Activated CD8-positive, alpha-beta memory T cell treated with anti-CD3 and anti-CD28 coated beads, Interleukin-2, amount 50 U/mL, for 48 hours (primary cell): ENCODE measurements around the gene GRAMD4.
"Not testable (repeated sequence)": the region's sequence is repeated elsewhere in the genome, so short reads cannot be mapped to it uniquely, and the experiment has no call there.

Experiments
- DNase-seq: peaks from one replicate; pipeline ENCODE4 v3.0.0-alpha.2; 2020

GRAMD4 gene

DNA sequence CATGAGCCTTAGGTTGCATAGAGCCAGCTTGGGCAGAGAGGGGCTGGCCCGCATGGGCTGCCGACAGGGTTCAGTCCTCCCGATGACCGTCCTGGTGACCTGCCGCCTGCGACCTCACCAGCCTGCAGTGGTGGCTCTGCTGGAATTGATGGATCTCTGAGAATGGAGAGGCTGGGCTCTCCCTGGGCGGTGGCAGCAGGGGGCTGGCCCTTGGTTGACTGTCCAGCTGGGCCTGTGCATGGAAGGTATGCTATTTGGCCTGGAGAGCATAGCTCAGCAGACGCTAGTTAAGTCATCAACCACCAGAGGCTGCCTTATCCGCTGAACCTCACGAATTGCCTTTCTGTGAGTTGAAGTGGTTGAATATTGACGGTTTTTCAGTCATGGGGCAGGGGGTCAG, 19.7 kb downstream of the GRAMD4 start:
- no peak for DNase-seq

DNA sequence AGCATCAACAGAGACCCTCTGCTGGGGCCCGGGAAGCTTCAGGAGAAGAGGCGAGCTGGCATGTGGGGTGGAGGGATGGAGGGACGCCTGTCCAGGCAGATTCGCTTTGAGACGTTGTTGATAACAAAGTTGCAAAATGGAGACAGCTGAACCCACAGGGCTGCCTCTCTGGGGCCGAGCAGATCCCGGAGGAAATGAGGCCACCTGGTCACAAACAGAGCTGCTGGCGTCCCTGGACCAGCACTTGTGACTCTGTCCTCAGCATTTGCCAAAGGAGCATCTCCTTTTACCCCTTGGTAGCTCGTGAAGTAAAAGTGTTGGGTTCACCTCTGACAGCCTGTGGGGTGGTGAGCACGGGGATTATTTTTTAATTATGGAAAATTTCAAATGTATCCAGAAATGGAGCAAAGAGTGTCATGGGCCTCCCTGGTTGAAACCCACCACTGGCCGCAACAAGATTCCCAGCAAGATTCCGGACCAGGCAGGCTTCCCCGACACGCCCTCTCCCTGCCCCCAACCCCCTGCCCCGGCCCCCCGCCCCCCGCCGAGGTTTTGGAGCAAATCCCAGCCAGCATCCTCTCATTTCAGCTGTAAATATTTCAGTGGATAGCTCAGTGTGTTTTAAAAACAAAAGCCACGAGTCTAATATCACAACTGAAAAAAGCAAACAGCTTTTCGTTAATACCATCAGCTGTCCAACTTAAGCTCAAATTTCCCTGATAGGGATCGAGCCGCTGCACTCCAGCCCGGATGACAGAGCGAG, 20.3 kb downstream of the GRAMD4 start:
- no peak for DNase-seq

- no peak for DNase-seq
Observed at GRCh38 chr22:46641811-46642266, 21.7 kb downstream of the GRAMD4 start.

DNA sequence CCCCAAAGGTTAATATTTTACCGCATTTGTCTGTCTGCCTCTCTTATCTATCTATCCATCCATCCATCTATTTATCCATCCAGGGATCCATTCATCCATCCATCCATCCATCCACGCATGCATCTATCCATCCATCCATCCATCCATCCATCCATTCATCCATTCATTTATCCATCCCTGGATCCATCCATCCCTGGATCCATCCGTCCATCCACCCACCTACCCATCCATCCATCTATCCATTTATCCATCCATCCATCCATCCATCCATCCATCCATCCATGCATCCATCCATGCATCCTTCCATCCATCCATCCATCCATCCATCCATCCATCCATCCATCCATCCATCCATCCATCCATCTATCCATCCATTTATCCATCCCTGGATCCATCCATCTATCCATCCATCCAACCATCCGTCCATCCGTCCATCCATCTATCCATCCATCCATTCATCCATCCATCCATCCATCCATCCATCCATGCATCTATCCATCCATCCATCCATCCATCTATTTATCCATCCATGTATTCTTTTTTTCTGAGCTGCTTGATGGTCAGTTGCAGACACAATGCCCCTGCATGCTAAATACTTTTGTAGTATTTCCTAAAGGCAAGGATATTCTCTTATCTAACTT, 22.8 kb downstream of the GRAMD4 start:
- not testable (repeated sequence) for DNase-seq

DNA sequence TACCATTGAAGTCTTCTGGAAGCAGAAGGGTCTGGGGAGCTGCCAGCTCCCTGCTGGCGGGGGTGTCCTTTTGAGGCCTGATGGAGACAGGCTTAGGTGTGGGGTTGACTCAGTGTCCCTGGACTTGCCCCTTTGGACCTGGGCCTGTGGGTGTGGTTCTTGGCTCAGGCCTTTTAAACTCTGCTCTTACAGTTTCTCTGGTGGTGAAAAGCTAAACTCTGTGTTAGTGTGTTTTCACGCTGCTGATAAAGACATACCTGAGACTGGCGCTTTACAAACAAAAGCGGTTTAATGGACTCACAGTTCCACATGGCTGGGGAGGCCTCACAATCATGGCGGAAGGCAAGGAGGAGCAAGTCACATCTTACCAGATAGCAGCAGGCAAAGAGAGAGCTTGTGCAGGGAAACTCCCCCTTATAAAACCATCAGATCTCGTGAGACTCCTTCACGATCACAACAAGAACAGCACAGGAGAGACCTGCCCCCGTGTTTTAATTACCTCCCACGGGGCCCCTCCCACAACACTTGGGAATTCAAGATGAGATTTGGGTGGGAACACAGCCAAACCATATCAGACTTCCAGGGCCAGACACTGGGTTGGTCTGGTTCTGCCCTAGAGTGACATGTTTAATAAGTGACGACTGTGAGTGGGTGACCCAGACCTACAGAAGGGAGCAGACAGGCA, 26.5 kb downstream of the GRAMD4 start:
- DNase-seq, result no peak

DNA sequence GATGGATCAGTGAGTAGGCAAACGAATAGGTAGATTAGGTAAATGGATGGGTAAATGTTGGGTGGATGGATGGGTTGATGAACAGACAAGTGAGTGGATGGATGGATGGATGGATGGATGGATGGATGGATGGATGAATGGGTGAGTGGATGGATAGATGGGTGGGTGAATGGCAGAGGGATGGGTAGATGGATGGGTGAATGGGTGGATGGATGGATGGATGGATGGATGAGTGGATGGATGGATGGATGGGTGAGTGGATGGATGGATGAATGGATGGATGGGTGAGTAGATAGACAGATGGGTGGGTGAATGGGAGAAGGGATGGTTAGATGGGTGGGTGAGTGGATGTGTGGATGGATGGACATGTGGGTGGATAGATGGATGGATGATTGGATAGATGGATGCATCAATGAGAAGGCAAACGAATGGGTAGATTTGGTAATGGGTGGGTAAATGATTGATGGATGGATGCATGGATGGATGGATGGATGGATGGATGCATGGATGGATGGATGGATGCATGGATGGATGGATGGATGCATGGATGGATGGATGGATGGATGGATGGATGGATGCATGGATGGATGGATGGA, 28.1 kb downstream of the GRAMD4 start:
- DNase-seq, result not testable (repeated sequence)

GRCh38 chr22:46649141-46650077, 29.2 kb downstream of the GRAMD4 start:
- DNase-seq, result no peak

DNA sequence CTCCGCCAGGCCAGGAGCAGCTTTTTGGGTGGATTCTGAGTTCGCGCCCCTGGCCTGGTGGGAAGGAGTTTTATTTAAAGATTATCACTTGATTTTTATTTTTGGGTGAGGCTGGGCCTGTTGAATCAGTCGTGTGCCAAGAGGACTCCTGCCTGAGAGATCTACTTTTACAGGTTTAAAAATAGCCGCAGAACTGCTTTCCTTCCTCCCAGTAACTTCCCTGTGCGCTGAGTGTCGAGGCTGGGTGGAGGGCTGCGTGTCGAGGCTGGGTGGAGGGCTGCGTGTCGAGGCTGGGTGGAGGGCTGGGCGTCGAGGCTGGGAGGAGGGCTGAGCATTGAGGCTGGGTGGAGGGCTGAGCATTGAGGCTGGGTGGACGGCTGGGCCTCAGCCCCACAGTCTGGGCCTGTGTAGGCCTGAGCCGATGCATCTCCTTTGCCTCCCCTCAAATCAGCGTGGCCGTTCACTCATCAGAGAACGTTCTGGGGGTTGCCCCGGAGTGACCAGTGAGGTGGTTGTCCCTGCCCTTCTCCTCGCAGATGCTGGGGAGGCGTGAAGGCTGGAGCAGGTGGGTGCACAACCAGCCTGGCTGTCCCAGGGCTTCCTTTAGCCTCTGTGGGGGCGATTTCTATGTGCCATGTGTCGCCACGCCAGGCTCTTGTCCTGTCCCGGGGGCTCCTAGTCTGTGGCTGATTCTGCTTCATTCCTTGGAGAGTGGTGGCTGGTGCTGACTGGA, 30.1 kb downstream of the GRAMD4 start:
- DNase-seq, result no peak

DNA sequence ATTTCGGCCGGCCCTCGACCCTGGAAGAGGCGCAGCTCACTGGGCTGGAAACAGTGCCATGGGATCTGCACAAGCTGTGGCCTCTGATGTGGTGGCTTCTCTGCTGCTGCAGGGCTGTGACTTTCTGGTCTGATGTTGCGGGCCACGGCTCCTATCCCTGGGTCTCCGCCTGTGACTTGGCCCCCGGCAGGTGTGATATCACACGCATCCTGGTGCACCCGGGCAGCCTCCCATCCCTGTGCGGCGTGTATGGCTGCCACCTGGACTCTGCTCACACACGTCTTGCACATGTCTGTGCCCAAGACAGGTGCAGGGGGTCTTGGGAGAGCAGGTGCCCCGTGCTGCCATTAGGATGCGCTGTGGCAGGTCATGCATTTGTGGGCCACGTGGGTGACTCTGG, 31.1 kb downstream of the GRAMD4 start:
- no peak for DNase-seq

DNA sequence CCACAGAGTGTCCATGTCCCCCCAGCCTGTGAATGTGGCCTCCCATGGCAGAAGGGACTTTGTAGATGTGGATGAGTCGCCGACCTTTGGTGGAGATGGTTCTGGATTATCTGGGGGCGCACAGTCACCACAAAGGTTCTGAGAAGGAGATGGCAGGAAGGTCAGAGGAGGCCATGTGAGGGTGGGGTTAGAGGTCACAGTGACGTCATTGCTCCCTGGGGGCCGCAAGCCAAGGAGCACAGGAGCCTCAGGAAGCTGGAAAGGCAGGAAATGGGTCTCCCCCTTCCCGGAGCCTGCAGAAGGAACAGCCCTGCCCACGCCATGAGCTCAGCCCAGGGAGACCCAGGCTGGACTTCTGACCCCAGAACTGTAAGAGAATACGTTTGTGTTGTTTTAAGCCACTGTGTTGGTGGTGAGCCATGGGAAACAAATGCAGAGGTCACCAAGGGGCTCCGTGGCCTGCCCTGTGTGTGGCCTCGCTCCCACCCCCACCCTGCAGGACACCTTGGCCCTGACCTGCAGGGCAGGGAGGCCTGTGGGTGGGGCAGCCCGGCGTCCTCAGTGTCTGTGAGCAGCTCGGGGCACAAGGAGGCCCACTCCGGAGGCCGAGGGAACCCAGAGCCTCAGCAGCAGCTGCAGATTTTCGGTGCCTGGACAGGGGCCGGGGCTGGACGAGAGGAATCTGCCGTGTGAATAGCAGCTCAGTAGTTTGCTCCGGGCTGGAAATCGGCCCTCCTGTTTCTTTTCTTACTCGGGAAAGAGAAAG, 32.1 kb downstream of the GRAMD4 start:
- DNase-seq, result no peak

- no peak for DNase-seq
Observed at GRCh38 chr22:46652847-46653331, 32.7 kb downstream of the GRAMD4 start.

DNA sequence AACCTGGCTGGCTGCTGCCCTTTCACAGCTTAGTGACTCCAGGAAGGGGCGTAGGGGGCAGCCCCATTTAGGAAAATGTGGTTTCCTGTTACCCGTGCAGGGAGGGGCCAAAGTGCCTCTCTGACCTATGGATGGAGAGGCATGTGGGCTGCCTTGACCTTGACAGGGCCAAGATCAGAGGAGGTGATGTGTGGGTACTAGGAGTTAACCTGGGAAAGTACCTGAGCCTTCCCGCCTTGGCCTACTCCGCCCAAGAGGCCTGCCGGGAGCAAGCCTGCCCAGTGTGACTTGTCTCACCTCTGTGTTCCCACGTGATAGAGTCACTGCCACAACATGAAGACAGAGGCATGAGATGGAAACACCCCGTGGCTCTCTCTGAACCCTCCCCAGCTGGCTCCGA, 33.4 kb downstream of the GRAMD4 start:
- no peak for DNase-seq

DNA sequence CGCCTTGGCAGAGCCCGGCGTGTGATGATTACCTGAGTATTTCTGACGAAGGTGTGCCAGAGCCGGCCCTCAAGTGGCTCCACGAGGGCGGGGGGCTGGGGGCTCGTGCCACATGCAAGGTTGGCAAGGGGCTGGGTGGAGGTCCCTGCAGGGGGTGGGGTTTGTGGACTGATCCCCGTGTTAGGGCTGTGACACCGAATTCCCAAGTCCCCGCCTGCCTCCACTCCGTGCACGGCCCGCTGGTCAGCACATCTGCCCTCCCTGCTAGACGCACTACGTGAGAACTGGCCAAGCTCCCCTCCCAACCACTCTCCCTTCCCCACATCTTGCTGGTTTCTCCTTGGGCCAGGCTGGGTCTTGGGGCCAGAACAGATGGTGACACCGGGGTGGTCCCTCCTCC, 34.2 kb downstream of the GRAMD4 start:
- DNase-seq, result no peak

GRCh38 chr22:46654927-46655595, 34.9 kb downstream of the GRAMD4 start:
- DNase-seq, result no peak

- no peak for DNase-seq
Observed at GRCh38 chr22:46655861-46656608, 35.8 kb downstream of the GRAMD4 start.

DNA sequence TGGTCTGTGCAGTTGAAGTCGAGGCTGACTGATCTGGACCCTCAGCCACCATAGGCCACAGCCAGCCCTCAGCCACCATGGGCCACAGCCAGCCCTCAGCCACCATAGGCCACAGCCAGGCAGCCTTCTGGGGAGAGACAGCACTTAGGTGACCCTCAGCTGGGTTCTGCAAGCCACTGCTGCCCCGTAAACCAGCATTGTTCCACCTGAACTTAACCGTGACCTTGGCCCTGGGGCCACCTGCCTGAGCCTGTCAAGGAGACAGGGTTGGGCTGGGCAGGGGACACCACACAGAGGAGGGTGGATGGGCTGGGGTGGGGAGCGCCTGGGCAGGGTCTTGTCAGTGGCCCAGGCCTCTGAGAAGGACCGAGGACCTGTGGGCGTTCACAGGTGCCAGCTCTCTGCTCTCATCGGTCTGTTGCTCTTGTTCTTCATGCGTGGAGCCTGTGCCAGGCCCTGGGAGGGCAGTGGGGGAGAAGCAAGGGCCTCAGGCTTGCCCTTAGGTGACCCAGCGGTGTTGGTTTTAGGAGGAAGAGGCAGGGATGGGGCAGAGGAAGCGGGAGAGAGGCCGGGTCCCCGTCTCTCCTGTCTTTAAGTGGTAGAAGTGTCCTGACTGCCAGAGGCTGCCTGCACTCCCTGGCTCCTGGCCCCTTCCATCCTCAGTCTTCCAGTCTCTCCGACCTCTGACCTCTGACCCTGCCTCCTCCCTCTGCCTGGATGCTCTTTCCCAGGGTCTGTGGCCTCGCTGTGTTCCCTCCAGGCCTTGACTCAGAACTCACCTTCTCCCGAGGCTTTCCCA, 36.9 kb downstream of the GRAMD4 start:
- no peak for DNase-seq

GRCh38 chr22:46657655-46657953, 37.4 kb downstream of the GRAMD4 start:
- no peak for DNase-seq
